GM18861 (cell line): ENCODE results near the gene CDC42BPA.
"Not testable (repeated sequence)": the region's sequence is repeated elsewhere in the genome, so short reads cannot be mapped to it uniquely, and the experiment has no call there.

ENCODE experiments used
- ATAC-seq: cut with Tn5 transposase; IDR thresholded peaks from one replicate; pipeline ENCODE4 v1.9.1; 2021; ENCODE audit not compliant: unreplicated experiment

Gene CDC42BPA

DNA sequence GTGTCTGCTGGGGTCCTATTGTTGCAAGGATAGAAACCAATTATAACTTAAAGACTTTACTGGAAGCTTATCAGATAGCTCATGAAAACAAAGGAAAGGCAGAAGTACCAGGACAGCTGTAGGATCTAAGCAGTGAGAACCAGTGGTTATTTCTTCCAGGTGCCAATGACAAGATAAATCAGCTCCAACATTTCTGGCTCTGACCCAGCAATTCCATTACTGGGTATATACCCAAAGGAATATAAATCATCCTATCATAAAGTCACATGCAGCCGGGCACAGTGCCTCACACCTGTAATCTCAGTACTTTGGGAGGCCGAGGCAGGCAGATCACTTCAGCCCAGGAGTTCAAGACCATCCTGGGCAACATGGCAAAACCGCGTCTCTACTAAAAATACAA lies 17.8 kb upstream of the CDC42BPA start:
- ATAC-seq: not testable (repeated sequence)

DNA sequence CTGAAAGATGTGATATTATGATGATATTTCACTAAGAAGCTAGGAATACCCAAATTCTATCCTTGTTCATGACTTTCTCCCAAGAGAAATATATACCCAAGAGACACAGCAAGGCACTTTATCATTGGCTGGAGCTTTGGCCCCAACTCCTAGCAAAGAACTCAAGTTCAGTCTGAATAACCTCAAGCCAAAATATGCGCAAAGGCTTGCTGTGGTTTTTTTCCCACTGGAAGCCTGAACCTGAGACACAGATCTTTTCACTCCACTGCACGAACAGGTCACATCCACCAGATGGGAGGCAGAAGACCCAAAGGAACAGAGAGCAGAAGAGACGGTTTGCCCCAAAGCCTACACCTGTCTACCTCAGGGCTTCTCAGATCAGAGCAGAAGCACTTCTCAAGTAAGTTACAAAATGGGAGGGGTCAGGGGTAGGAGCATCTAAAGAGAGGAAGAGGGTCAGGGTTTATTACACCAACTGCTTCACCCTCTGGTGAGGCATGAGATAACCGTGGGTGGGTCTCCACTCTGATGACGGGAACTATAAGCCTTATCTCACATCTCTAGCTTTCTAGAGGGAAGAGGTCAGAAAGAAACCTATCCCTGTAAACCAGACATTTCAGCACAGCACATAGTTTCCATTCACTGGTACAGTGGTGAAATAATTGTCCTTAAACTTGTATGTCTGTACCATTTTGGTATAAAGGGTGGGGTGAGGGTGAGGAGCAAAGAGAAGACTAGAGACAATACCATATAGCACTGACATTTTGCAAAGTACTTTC lies 17.1 kb upstream of the CDC42BPA start:
- ATAC-seq: no peak

GRCh38 chr1:227333423-227333822 lies 15.1 kb upstream of the CDC42BPA start:
- no peak for ATAC-seq

DNA sequence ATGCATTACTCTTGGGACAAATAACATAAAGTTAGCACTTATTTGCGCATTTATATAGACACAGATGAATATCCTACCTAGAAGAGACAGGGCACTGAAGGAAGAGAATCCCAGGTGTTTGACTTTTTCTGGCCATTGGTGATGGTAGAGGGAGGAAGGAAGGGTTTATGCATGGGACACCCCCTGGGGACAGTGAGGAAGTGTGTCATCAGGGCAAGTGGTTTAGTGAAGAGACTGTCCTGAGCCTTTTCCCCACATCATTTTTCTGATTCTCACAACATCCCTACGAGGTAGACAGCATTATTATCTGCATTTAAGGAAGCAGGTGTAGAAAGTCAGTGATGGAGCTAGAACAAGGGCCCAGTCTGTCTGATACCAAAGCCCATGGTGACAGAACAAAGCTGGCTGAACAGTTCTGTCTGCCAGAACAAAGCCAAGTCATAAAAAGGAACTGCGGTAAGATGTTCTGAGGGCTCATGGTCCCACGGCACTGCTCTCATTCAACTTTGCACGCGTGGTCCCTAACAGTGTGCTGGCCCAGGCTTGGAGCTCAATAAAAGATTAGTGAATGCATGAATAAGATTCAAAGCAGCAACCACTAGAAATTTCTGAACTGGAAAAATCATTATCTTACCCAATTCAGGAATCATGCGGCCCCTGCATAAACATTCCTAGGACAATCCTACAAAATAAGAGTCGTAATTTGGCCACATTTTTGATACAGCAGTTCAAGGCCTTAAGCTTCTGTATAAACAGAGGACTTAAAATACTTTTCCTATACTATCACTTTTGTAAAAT lies 12.2 kb upstream of the CDC42BPA start:
- no peak for ATAC-seq

DNA sequence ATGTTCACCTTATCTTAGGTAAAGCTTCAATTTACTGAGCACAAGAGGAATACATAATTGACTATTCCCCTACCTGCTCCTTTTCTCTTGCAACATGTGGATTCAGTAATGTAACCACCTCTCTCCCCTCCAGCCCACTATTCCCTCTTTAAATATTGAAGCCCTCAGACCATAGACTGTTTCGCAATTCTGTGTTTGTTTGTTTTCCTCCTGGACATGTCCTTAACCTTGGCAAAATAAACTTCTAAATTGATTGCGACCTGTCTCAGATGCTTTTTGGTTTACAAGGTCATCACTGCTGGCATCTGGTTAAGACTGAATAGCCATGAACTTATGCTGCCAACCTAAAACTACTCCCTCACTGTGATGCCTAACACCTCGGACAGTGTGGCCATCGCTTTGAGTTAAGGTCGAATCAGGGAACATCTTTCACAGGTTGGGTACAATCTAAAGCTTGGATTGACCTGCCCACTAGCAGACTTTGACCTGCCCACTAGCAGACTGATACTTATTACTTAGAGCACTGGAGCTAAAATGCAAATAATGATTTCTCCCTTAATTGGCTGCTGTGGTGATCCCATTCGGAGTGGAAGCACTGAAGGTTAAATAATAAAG lies 10.2 kb upstream of the CDC42BPA start:
- no peak for ATAC-seq

GRCh38 chr1:227325156-227325555 lies 6.9 kb upstream of the CDC42BPA start:
- ATAC-seq: no peak

GRCh38 chr1:227323967-227324268 lies 5.6 kb upstream of the CDC42BPA start:
- ATAC-seq: no peak

DNA sequence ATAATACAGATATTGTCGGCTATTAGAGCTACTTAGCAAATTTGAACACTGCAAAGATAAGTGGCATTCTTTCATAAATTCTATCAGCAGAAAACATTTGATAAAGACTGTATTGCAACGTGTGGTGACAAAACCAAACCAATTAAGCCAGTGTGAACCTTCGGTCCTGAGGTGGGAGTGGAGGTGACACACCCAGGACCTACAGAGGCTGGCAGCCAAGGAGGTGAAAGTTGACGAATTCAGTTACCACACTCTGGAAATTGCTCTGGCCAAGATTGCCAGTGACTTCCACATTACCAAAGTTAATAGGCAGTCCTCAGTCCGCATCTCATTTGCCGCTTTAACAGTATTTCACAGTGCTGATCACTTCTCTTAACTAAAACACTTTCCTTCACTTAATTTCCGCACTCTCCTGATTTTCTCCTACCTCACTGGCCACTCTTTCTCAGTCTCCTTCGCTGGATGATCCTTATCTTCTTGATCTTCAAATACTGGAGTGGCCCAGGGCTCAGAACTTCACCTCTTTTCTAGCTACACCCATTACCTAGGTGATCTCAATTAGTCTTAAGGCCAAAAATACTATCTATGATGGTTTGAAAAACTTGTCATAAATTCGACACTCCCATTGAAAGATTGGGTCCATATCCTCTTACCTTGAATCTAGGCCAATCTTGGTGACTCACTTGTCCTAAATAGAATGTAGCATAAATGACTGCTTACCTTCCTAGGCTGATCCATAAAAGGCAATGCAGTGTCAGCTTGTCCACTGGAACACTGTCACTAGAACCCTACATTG lies 5.1 kb upstream of the CDC42BPA start:
- no peak for ATAC-seq

DNA sequence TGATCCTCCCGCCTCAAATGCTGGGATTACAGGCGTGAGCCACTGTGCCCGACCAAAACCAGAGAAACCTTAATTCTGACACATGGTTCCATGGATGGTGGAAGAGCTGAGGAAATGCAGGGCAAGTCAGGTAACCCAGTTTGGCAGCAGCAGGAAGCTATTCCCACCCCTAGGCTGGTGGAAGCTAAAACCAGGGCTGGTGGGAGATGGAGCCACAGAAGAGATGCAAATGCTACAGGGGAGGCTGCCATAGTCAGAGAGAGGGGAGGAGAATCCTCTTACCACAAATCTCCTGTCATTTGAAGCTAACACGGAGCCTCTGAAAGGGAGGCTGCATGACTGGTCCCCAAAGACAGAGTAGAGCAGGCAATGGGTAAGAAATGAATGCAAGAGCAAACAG lies 4.1 kb upstream of the CDC42BPA start:
- ATAC-seq: no peak

GRCh38 chr1:227321035-227321434 lies 2.7 kb upstream of the CDC42BPA start:
- ATAC-seq: no peak

- ATAC-seq: no peak
Observed at GRCh38 chr1:227320476-227320875, 2.2 kb upstream of the CDC42BPA start.

- no peak for ATAC-seq
Observed at GRCh38 chr1:227318853-227319607, 738 bp upstream of the CDC42BPA start.

- ATAC-seq: no peak
Observed at GRCh38 chr1:227317523-227318015, 723 bp downstream of the CDC42BPA start.

- no peak for ATAC-seq
Observed at GRCh38 chr1:227317011-227317451, 1.3 kb downstream of the CDC42BPA start.

- no peak for ATAC-seq
Observed at GRCh38 chr1:227316456-227316855, 1.8 kb downstream of the CDC42BPA start.

- ATAC-seq: no peak
Observed at GRCh38 chr1:227315629-227316346, 2.5 kb downstream of the CDC42BPA start.

DNA sequence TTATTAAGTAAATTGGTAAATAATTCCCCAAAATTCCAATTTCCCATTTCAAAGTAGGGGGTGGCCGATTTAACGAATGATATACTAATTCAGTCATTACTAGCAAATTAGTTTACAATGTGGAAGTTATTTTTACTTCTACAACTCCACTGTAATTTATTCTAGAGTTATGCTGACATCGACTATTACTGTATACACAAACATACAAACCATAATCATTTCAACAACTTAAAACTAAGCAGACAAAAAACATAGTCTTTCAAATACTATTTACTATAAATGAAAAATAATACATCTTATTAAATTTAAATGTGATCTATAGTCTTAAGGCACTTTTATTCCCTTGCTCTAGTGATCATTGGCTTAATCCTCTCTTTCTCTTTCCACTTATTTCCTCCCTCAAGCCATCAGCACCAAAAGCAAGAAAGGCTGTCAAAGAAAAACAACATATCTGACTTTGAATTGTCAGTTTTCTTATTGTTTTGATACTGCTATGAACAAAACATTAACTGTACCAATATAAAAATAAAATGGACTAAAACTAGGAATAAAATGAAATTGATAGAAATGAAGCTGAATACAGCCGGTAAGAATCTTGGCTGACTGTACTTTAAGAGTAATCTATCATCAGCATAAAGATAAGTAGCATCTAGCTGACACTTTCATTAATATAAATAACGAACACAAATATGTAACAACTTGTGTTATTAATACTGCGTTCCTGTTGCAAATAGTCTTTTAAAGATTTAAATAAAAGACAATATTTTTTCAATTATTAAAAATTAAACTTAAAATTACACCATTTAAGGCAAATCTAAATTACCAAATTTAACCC lies 4.1 kb downstream of the CDC42BPA start:
- no peak for ATAC-seq

GRCh38 chr1:227312361-227313025 lies 5.8 kb downstream of the CDC42BPA start:
- no peak for ATAC-seq
